ENCODE data around the gene MAP6D1. TPM values are rescaled to one million over a fixed set of nuclear protein-coding genes. Genes with fewer than 3 reads are reported as not detected.
A peak's percentile ranks its signal among the peaks of the same experiment; 100 is the strongest.

The MAP6D1 gene
- total and polyA plus RNA-seq, 2 experiments from 2014 or later = 0.50 to 3.4 TPM

GRCh38 chr3:183823963-183824362 is 1.4 kb downstream of the MAP6D1 start:
- DNase-seq (ENCODE audit: low spot score) = no peak
- H3K4me1 ChIP-seq (ENCODE audit: insufficient read depth) = peaks cover 8% of the 10 kb centered on the region
- no peak overlapping the region for H3K4me3 ChIP-seq
- TF ChIP-seq, protein P1, sequence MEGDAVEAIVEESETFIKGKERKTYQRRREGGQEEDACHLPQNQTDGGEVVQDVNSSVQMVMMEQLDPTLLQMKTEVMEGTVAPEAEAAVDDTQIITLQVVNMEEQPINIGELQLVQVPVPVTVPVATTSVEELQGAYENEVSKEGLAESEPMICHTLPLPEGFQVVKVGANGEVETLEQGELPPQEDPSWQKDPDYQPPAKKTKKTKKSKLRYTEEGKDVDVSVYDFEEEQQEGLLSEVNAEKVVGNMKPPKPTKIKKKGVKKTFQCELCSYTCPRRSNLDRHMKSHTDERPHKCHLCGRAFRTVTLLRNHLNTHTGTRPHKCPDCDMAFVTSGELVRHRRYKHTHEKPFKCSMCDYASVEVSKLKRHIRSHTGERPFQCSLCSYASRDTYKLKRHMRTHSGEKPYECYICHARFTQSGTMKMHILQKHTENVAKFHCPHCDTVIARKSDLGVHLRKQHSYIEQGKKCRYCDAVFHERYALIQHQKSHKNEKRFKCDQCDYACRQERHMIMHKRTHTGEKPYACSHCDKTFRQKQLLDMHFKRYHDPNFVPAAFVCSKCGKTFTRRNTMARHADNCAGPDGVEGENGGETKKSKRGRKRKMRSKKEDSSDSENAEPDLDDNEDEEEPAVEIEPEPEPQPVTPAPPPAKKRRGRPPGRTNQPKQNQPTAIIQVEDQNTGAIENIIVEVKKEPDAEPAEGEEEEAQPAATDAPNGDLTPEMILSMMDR (IDR thresholded peaks at IDR 0.05; ENCODE audit: poor library complexity) = no peak
- no peak for TF ChIP-seq EZH2phosphoT487 (IDR thresholded peaks at IDR 0.05; ENCODE audit: low read depth, severe bottlenecking, unreplicated experiment)
- TF ChIP-seq EZH2 (IDR thresholded peaks at IDR 0.05; ENCODE audit: borderline replicate concordance) = no peak
- no peaks in the 10 kb centered on the region for H3K79me2 ChIP-seq
- H3K4me2 ChIP-seq = peak overlapping the region; percentile 99
- H2AFZ ChIP-seq = peak overlapping the region; percentile 81
- no peaks in the 10 kb centered on the region for H3K9me3 ChIP-seq (ENCODE audit: low read depth)
- no peaks in the 10 kb centered on the region for H3K36me3 ChIP-seq (replicated peaks; ENCODE audit: insufficient read depth, low read depth)
- H4K20me1 ChIP-seq (ENCODE audit: insufficient read depth, poor library complexity, severe bottlenecking) = no peaks in the 10 kb centered on the region
- no peaks in the 10 kb centered on the region for H3K27me3 ChIP-seq
- 67% methylated on average over 5 of the region's 5 CpGs for WGBS (ENCODE audit: low lambda C conversion rate, missing lambda C conversion rate)
- no peak overlapping the region for H3K27ac ChIP-seq
- no peaks in the 10 kb centered on the region for H3K9me2 ChIP-seq (replicated peaks; ENCODE audit: insufficient read depth)

- Histone ChIP-seq H3K36me3 (replicated peaks; ENCODE audit: insufficient read depth, low read depth) (no peaks in the 10 kb centered on the region), H3K9me3 (ENCODE audit: low read depth) (no peaks in the 10 kb centered on the region), H3K79me2 (no peaks in the 10 kb centered on the region), H3K9me2 (replicated peaks; ENCODE audit: insufficient read depth) (no peaks in the 10 kb centered on the region), H3K4me1 (ENCODE audit: insufficient read depth) (peaks cover 8% of the 10 kb centered on the region), H3K27ac (no peak overlapping the region), H3K4me2 (no peak overlapping the region), H2AFZ (no peak overlapping the region), H3K4me3 (no peak overlapping the region), H4K20me1 (ENCODE audit: insufficient read depth, poor library complexity, severe bottlenecking) (no peaks in the 10 kb centered on the region), H3K27me3 (no peaks in the 10 kb centered on the region)
- no peak for DNase-seq (ENCODE audit: low spot score)
- TF ChIP-seq, protein P1 (IDR thresholded peaks at IDR 0.05; ENCODE audit: poor library complexity) = no peak
- TF ChIP-seq EZH2 (IDR thresholded peaks at IDR 0.05; ENCODE audit: borderline replicate concordance) = no peak
- no peak for TF ChIP-seq EZH2phosphoT487 (IDR thresholded peaks at IDR 0.05; ENCODE audit: low read depth, severe bottlenecking, unreplicated experiment)
- WGBS (ENCODE audit: low lambda C conversion rate, missing lambda C conversion rate) = 80% methylated on average over 13 of the region's 13 CpGs
Measured at GRCh38 chr3:183822631-183823030, 2.7 kb downstream of the MAP6D1 start.

DNA sequence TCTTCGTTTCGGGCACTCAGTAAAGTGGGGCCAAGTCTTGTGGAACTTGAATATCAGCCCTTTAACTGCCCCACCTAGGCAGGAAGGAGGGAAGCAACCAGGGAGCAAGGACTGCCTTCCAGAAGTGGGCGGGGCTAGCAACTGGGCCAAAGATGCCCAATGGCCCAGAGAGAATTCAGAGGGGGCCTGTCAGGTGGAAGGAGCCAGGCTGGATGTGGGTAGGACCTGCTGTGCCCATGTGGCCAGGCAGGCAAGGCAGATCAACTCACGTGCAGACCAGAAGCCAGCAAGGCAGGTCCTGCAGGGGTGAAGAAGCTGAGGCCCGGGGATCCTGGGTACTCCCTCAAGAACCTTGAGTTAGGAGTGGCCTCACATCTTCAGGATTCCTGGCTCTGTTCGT is 5.5 kb downstream of the MAP6D1 start:
- Histone ChIP-seq H3K9me2 (replicated peaks; ENCODE audit: insufficient read depth) (no peaks in the 10 kb centered on the region), H3K4me2 (no peak overlapping the region), H3K36me3 (replicated peaks; ENCODE audit: insufficient read depth, low read depth) (no peaks in the 10 kb centered on the region), H3K27me3 (no peaks in the 10 kb centered on the region), H4K20me1 (ENCODE audit: insufficient read depth, poor library complexity, severe bottlenecking) (no peaks in the 10 kb centered on the region), H3K79me2 (no peaks in the 10 kb centered on the region), H2AFZ (no peak overlapping the region), H3K4me1 (ENCODE audit: insufficient read depth) (peaks cover 8% of the 10 kb centered on the region), H3K27ac (no peak overlapping the region), H3K4me3 (no peak overlapping the region), H3K9me3 (ENCODE audit: low read depth) (no peaks in the 10 kb centered on the region)
- WGBS (ENCODE audit: low lambda C conversion rate, missing lambda C conversion rate) = 89% methylated on average over 6 of the region's 6 CpGs
- DNase-seq (ENCODE audit: low spot score) = no peak
- TF ChIP-seq, protein P1 (IDR thresholded peaks at IDR 0.05; ENCODE audit: poor library complexity) = no peak
- no peak for TF ChIP-seq EZH2phosphoT487 (IDR thresholded peaks at IDR 0.05; ENCODE audit: low read depth, severe bottlenecking, unreplicated experiment)
- no peak for TF ChIP-seq EZH2 (IDR thresholded peaks at IDR 0.05; ENCODE audit: borderline replicate concordance)

Data from hepatocyte (in vitro differentiated cells).